GM21360 (cell line): ENCODE results near the gene UPF2.
"Not testable (repeated sequence)": the region's sequence is repeated elsewhere in the genome, so short reads cannot be mapped to it uniquely, and the experiment has no call there.

ENCODE experiments used
- ATAC-seq: cut with Tn5 transposase; IDR thresholded peaks from one replicate; pipeline ENCODE4 v1.9.1; 2021; ENCODE audit warnings: mild to moderate bottlenecking, moderate library complexity; ENCODE audit not compliant: unreplicated experiment

The UPF2 gene

DNA sequence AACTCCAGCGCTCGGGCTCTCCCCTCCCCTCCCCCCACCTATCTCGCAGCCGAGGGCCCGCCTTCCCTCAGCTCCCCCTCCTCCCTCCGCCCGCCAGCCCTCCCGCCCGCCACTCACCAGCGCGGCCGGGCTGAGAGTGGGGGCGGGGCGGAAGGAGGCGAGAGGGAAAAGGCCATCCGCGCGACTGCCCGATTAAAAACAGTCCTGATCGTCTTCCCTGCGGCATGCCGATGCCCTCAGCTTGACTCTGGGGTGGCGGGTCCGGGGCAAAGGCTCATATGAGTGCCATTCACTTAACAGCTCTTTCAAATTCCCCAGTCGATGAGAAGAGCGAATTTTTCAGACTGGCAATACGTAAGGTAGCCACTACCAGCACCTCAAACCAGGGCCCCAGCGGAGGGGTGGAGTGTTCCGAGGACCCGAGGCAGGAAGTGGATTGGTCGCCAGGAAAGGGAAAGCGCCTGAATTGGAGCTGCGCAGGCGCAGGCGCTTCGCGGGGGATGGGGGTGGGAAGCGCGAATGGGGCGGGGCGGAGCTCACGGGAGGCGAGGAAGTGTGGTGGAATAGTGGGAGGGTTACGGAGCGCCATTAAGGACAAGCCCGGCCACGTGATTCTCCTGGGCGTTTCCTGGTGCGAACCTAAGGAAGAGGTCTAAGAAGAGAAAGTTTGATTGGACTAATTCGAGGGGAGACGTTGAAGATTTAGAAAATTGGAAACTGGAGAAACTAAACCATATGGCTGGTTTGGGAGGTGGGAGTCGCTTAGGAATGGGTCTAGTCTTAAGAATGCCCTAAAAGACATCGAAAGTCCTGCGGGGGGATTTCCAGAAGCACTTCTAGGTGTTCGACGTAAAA lies at the start of gene UPF2:
Gene UPF2 (minus strand): TSS at position 13 of the 855 bp plus-strand sequence. CDS start 7,386 bp downstream, outside the sequence.
- ATAC-seq, result peak; percentile 49

GRCh38 chr10:12091421-12091820 lies 48.8 kb upstream of the UPF2 start:
- ATAC-seq, result no peak

- ATAC-seq, result no peak
Observed at GRCh38 chr10:12088919-12089318, 46.3 kb upstream of the UPF2 start.

GRCh38 chr10:12081879-12082557 lies 39.4 kb upstream of the UPF2 start:
- no peak for ATAC-seq

GRCh38 chr10:12081470-12081869 lies 38.9 kb upstream of the UPF2 start:
- ATAC-seq, result no peak

DNA sequence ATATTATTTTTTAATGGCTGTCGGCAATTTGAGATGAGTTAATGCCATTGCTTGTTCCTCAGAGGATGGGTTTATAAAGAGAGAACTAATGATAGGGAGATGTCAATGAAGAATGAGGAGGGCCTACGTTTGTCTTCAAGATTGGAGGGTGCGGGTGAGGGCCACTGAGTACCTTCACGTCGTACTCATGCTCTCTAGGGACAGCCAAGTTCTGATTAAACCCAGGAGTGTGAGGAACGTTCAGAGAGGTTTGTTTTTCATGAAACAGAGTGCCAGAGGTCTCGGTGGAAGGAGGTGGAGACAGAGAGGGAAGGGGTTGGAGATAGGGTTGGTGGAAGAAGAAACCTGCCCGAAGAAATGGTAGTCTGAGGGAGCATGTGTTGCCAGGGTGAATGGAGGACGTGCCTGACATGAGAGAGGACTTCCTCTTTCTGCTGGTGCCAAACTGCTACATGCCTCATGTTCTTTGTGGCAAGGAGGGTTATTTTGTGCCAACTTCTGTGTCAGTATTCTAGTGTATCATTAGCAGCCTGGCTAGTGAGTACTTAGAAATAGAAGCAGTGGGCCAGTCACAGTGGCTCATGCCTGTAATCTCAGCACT lies 35.1 kb upstream of the UPF2 start:
- no peak for ATAC-seq

- ATAC-seq, result no peak
Observed at GRCh38 chr10:12073526-12073925, 30.9 kb upstream of the UPF2 start.

DNA sequence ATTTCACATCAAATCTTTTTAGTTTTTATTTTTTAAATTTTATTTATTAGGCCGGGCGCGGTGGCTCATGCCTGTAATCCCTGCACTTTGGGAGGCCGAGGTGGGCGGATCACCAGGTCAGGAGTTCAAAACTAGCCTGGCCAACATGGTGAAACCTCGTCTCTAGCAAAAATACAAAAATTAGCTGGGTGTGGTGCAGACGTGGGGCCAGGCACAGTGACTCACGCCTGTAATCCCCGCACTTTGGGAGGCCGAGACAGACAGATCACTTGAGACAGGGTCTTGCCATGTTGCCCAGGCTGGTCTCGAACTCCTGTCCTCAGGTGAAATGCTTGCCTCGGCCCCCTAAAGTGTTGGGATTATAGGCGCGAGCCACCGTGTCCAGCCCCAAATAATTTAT lies 28.8 kb upstream of the UPF2 start:
- ATAC-seq, result not testable (repeated sequence)

DNA sequence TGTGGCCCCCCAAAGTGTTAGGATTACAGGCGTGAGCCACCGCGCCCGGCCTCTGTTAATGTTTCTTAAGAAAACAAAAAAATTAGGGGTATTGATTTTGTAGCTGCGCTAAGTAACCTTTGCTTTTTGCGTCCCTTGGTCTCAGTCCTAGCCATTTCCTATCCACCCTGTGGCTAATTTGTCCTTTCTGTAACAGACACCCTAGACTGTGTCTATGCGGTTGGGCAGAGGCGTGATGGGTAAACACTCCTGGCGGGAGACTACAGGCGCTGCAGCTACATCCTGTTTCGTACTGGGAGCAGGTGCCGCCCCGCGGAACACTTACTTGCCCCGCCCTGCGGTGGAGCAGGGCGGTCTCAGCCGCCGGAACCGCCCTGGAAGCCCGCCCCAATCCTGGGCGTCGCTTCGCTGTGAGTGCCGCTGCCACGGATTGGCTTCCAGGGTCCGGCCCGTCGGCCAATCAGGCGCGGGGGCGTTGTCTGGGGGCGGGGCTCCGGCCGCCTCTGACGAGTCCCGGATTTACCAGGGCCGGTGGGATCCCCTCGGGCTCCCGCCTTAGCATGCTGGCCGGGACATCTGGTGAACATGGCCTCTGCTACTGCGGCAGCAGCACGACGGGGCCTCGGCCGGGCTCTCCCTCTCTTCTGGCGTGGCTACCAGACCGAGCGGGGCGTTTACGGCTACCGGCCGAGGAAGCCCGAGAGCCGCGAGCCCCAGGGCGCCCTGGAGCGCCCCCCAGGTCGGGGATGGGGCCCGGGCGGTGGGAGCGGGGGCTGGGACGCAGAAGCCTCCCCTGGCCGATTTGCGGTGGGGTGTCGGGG lies 26.1 kb upstream of the UPF2 start, which contains the start of gene DHTKD1:
Gene DHTKD1 (plus strand): TSS at position 506 of the 821 bp plus-strand sequence. CDS start 80 bp downstream, at position 586.
- ATAC-seq, result peak; percentile 98

DNA sequence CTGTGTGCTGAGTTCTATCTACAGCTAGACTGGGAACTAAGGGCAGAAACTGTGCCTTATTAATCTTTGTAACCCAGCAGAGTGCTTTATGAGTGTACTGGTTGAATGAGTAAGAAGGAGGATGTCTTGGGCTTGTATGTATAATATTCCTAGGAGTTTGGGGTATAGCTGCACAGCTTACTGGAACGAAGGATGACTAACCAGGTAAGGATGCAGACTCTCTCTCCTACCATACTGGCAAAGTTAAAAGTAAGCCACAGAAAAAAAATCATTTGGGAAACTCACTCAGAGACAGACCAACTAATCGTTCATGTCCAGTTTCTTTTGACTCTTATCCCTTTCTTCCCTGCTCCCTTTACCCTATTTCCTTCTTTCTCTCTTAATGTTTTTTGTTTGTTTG lies 24.7 kb upstream of the UPF2 start:
- no peak for ATAC-seq

DNA sequence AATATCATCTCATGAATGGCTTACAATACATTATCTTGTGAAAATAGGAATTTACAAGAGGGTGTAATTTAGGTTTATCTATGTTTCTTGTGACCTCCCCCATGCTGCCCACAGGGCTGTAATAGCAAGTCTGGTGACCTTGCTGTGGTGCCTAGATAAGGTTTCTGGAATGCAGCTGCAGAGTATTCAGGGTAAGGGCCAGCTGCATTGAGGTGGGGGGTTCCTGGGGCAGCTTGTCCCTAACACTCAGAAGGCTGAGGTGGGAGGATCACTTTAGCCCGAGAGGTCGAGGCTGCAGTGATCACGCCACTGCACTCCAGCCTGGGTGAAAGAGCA lies 20.8 kb upstream of the UPF2 start:
- no peak for ATAC-seq

DNA sequence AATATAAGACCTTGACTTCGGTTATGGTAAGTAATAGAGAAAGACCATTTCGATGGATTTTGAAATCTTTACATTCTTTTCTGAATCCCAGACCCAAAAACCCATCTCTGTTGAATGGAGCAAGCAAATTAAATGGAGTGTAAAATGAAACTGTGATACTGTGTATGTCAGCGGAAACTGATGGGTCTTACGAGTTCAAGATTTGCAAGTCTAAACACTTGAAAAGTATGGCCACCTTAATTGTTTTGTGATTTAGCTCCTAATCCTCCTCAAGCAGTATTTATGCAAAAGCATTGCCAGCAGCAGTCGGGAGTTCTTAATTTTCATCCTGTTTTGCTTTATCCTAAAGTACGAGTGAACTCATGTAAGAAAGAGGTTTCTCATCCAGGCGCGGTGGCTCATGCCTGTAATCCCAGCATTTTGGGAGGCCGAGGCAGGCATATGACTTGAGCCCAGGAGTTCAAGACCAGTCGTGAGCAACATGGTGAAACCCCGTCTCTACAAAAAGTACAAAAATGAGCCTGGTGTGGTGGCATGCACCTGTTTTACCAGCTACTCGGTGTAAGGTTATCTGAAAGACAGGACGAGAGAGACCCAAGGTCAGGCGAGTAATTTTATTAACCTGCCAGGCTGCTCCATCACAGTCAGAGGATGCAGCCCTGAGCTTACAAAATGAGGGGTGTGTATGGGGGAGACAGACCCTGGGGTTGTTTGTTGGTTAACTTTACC lies 20.3 kb upstream of the UPF2 start:
- no peak for ATAC-seq

- no peak for ATAC-seq
Observed at GRCh38 chr10:12061124-12061523, 18.5 kb upstream of the UPF2 start.

DNA sequence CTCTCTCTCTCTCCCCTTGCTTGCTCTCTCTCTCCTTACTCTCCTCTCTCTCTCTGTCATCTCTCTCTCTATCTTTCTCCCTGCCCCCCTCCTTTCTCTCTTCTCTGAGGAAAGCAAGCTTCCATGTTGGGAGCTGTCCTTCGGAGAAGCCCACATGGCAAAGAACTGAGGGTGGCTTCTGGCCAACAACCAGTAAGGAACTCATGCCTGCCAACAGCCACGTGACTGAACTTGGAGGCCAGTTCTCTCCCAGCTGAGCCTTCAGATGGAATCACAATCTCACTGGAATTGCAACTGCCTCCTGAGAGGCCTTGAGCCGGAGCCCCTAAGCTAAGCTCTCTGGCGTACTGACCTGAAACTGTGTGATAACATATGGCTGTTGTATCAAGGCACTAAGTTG lies 14.1 kb upstream of the UPF2 start:
- ATAC-seq, result no peak

- ATAC-seq, result no peak
Observed at GRCh38 chr10:12055732-12056131, 13.1 kb upstream of the UPF2 start.

- no peak for ATAC-seq
Observed at GRCh38 chr10:12051241-12051640, 8.6 kb upstream of the UPF2 start.

GRCh38 chr10:12050528-12050927 lies 7.9 kb upstream of the UPF2 start:
- no peak for ATAC-seq

- no peak for ATAC-seq
Observed at GRCh38 chr10:12048547-12048946, 5.9 kb upstream of the UPF2 start.

DNA sequence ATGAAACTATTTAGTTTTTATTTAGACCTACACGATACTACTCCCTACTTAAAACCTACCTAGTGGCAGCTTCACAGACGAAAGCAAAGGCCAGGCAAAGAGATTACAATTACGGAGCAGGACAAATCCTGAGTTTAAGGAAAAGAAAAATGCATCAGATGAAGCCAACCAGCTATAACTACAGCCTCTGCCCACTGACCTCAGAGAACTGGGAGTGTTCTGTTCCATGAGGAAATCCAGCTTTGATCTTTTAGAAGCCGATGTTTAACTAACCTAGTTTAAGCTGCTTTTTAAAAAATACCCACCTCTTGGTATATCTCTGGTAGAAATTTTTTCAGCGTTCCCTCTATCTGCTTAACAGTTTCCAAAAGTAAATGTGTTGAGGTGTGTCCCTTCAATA lies 3.0 kb upstream of the UPF2 start:
- ATAC-seq, result no peak

GRCh38 chr10:12042409-12042796 lies 206 bp downstream of the UPF2 start:
- peak; percentile 5 for ATAC-seq
